Measurements from ENCODE around the gene NNAT. TPM values are rescaled to one million over a fixed set of nuclear protein-coding genes. Genes with fewer than 3 reads are reported as not detected.
A peak's percentile ranks its signal among the peaks of the same experiment; 100 is the strongest.

NNAT gene
- total and polyA plus RNA-seq, 2 donors (not counting 3 experiments of a cell fraction or from before 2014, with no cell fraction given), result 2.3 to 32.9 TPM

GRCh38 chr20:37528446-37529213, 7.6 kb downstream of the NNAT start:
- H3K9ac ChIP-seq (replicated peaks; ENCODE audit: extremely low read depth, insufficient read depth, low read length), result peak overlapping the region; percentile 98
- H3K4me3 ChIP-seq (replicated peaks in 1 of 3; ENCODE audit: insufficient read depth in 1 of 3, low read depth in 1 of 3, low read length in 3 of 3), result peak overlapping the region; percentile 69 to 96 (median 94)
- intact Hi-C loops (cut with micrococcal nuclease) (no loop called here), dilution Hi-C loops (cut with MboI; ENCODE audit: extremely low pct_ligation_motif_present, low sequenced_read_pairs) (no loop called here)
- H3K9me3 ChIP-seq (replicated peaks; ENCODE audit: control insufficient read depth, insufficient read depth, low read length), result no peaks in the 10 kb centered on the region
- ChIA-PET POLR2A (no interaction called here), CTCF (interaction anchor here (1.2 to 1.4 kb wide), 2 partner anchors 10 to 252 kb away, joined by 3 read pairs; no protein-coding TSS in a partner anchor)
- peaks cover 38% of the 10 kb centered on the region for H3K79me2 ChIP-seq (ENCODE audit: control insufficient read depth, insufficient read depth, low read length)
- H3K36me3 ChIP-seq (ENCODE audit: control insufficient read depth in 2 of 2, extremely low read depth in 1 of 2, insufficient read depth in 2 of 2, low read length in 2 of 2), result no peaks in the 10 kb centered on the region
- peak overlapping the region; percentile 89 for H2AFZ ChIP-seq (ENCODE audit: low read depth, low read length)
- H3K9me1 ChIP-seq (replicated peaks; ENCODE audit: control insufficient read depth, extremely low read depth, insufficient read depth, low read length), result no peaks in the 10 kb centered on the region
- no peaks in the 10 kb centered on the region for H4K20me1 ChIP-seq (replicated peaks; ENCODE audit: control insufficient read depth, extremely low read depth, insufficient read depth, low read length)
- peak overlapping the region; percentile 99 for H3K27ac ChIP-seq (ENCODE audit: insufficient read depth, low read depth, low read length)
- H3K4me2 ChIP-seq (ENCODE audit: insufficient read depth, low read length), result peak overlapping the region; percentile 75
- no peak for TF ChIP-seq EZH2 (IDR thresholded peaks at IDR 0.05; ENCODE audit: borderline replicate concordance, low read depth, low read length, severe bottlenecking)
- no peak for TF ChIP-seq POLR2AphosphoS5 (IDR thresholded peaks at IDR 0.05; ENCODE audit: insufficient read depth, low read depth, low read length)
- no peak for TF ChIP-seq MYC (IDR thresholded peaks at IDR 0.05; ENCODE audit: low read depth, low read length)
- no peak for TF ChIP-seq POLR2A (IDR thresholded peaks at IDR 0.05; ENCODE audit: low read depth, low read length)
- TF ChIP-seq, protein P1, sequence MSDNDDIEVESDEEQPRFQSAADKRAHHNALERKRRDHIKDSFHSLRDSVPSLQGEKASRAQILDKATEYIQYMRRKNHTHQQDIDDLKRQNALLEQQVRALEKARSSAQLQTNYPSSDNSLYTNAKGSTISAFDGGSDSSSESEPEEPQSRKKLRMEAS (IDR thresholded peaks at IDR 0.05; ENCODE audit: insufficient read depth, insufficient read length), result no peak
- no peak for TF ChIP-seq GATA2 (IDR thresholded peaks at IDR 0.05; ENCODE audit: insufficient read depth, insufficient read length, low read depth, low read length)
- TF ChIP-seq, protein P2, sequence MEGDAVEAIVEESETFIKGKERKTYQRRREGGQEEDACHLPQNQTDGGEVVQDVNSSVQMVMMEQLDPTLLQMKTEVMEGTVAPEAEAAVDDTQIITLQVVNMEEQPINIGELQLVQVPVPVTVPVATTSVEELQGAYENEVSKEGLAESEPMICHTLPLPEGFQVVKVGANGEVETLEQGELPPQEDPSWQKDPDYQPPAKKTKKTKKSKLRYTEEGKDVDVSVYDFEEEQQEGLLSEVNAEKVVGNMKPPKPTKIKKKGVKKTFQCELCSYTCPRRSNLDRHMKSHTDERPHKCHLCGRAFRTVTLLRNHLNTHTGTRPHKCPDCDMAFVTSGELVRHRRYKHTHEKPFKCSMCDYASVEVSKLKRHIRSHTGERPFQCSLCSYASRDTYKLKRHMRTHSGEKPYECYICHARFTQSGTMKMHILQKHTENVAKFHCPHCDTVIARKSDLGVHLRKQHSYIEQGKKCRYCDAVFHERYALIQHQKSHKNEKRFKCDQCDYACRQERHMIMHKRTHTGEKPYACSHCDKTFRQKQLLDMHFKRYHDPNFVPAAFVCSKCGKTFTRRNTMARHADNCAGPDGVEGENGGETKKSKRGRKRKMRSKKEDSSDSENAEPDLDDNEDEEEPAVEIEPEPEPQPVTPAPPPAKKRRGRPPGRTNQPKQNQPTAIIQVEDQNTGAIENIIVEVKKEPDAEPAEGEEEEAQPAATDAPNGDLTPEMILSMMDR (IDR thresholded peaks at IDR 0.05; ENCODE audit: extremely low read depth in 1 of 2, insufficient read depth in 1 of 2, low read depth in 1 of 2, low read length in 2 of 2), result no peak
- no peak for TF ChIP-seq JUN (IDR thresholded peaks at IDR 0.05; ENCODE audit: borderline replicate concordance, insufficient read depth, insufficient read length, low read depth)
- no peak for TF ChIP-seq FOS (IDR thresholded peaks at IDR 0.05; ENCODE audit: borderline replicate concordance, insufficient read depth, low read length)
- no TSS peak for BruUV-seq (replicated peaks)
- DNase-seq (ENCODE audit: low read depth, low spot score) (no peak), FAIRE-seq (no peak)
- peaks cover 31% of the 10 kb centered on the region for H3K4me1 ChIP-seq (ENCODE audit: control insufficient read depth, extremely low read depth, insufficient read depth, low read length)
- no peaks in the 10 kb centered on the region for H3K27me3 ChIP-seq (ENCODE audit: control insufficient read depth in 2 of 2, insufficient read depth in 2 of 2, low read length in 2 of 2)

All from endothelial cell of umbilical vein (primary cell).